ENCODE measurements around the gene BICD2. TPM values are rescaled to one million over a fixed set of nuclear protein-coding genes. Genes with fewer than 3 reads are reported as not detected.
A peak's percentile ranks its signal among the peaks of the same experiment; 100 is the strongest.
"Not testable (repeated sequence)": the region's sequence is repeated elsewhere in the genome, so short reads cannot be mapped to it uniquely, and the experiment has no call there.

BICD2 gene
- total RNA-seq, 1 experiment from 2014 or later, result 25.6 TPM

DNA sequence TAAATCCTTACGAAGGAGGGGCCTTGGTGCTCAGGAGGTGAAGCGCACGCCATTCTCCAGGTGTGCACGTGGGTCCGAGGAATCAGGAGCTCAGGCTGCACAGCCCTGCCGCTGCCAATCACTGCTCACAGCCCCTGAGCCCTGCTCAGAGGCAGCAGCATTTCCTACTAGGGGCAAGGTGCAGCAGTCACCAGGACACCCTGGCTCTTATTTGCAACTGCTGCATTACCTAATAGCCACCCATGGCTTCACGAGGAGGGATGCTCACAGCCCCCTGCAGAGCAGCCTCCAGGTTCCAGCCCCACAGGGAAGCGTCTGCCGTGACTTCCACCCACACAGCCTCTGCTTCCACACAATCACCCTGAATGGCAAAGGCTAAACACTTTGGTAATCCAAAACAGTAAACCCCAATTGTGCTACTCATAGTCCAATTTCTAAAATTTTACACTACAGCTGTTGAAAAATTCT lies 31.7 kb upstream of the BICD2 start:
- H3K79me2 ChIP-seq (ENCODE audit: low read length); H3K9me2 ChIP-seq (replicated peaks; ENCODE audit: insufficient read depth, low read length); H2AFZ ChIP-seq (ENCODE audit: low read length); H3K27me3 ChIP-seq (ENCODE audit: low read length); H3K4me2 ChIP-seq (ENCODE audit: low read depth, low read length, poor library complexity, severe bottlenecking); H3K9ac ChIP-seq (ENCODE audit: low read length); H3K4me3 ChIP-seq (ENCODE audit: low read length); DNase-seq; H3K9me3 ChIP-seq (ENCODE audit: low read length); H3K36me3 ChIP-seq (ENCODE audit: insufficient read depth, low read length); H3K27ac ChIP-seq (ENCODE audit: low read length); H4K20me1 ChIP-seq (ENCODE audit: insufficient read depth, low read depth, low read length): not testable (repeated sequence)
- H3K4me1 ChIP-seq (ENCODE audit: low read length), result peaks cover 17% of the 10 kb centered on the region

DNA sequence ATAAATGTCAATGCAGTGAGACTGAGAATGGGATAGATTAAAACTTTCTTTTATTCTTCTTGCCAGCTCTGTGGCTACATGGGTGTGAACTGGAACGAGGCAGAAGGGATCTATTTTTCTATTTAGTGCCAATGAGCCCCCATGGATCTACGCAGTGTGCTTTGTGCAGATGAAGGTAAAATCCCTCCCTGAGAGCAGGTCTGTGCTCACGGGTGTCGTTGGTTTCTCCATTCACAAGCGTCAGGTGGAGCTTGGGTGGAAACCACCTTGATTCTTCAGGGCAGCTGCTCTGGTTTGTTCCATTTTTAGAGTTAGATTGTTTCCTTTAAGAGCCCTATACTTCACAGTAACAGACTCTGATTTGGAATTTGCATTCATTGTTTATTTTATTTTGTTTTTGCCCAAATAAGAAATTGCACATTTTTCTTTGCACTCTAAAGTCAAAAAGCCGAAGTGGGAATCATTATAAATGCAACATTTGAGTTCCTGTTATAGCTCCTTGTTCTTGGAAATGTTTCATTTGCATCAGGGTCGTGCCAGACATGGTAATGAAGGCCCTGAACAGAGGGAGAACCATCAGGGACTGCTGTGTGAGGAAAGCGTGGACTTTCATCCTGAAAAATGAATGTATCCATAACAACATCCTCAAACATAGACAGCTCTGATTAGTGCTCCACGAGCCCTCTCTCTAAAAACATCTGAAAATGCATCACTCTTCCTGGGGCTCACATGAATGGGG lies 31.1 kb upstream of the BICD2 start:
- H3K4me3 ChIP-seq (ENCODE audit: low read length), result no peak overlapping the region

DNA sequence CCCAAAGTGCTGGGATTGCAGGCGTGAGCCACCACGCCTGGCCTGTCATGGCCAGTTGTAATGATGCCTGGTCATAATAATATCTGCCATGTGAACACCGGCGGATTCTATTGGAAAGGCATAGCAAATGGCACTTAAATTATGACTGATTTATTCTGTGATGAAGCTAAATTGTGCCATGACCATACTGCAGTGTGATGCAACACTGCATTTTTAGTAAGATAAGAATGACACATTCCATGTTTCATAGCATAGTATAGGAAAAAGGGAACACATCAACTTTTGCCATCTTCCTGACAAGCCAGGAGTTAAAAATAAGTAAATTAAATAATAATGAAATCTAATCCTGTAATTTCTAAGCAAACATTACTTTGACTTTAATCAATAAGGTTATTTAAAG lies 30.4 kb upstream of the BICD2 start:
- H3K9ac ChIP-seq (ENCODE audit: low read length), result no peak overlapping the region
- no peaks in the 10 kb centered on the region for H3K9me2 ChIP-seq (replicated peaks; ENCODE audit: insufficient read depth, low read length)
- peaks cover 26% of the 10 kb centered on the region for H3K4me1 ChIP-seq (ENCODE audit: low read length)
- H4K20me1 ChIP-seq (ENCODE audit: insufficient read depth, low read depth, low read length), result no peaks in the 10 kb centered on the region
- DNase-seq, result no peak
- H3K4me3 ChIP-seq (ENCODE audit: low read length), result no peak overlapping the region
- H3K27me3 ChIP-seq (ENCODE audit: low read length), result no peaks in the 10 kb centered on the region
- H3K4me2 ChIP-seq (ENCODE audit: low read depth, low read length, poor library complexity, severe bottlenecking), result no peak overlapping the region
- H3K27ac ChIP-seq (ENCODE audit: low read length), result no peak overlapping the region
- no peaks in the 10 kb centered on the region for H3K79me2 ChIP-seq (ENCODE audit: low read length)
- H2AFZ ChIP-seq (ENCODE audit: low read length), result no peak overlapping the region
- no peaks in the 10 kb centered on the region for H3K36me3 ChIP-seq (ENCODE audit: insufficient read depth, low read length)
- no peaks in the 10 kb centered on the region for H3K9me3 ChIP-seq (ENCODE audit: low read length)

More for the DNA sequence above, 31.1 kb upstream of the BICD2 start:
- no peaks in the 10 kb centered on the region for H4K20me1 ChIP-seq (ENCODE audit: insufficient read depth, low read depth, low read length)
- H3K36me3 ChIP-seq (ENCODE audit: insufficient read depth, low read length), result no peaks in the 10 kb centered on the region
- no peak overlapping the region for H3K9ac ChIP-seq (ENCODE audit: low read length)
- no peak for DNase-seq
- peaks cover 23% of the 10 kb centered on the region for H3K4me1 ChIP-seq (ENCODE audit: low read length)
- H3K9me2 ChIP-seq (replicated peaks; ENCODE audit: insufficient read depth, low read length), result no peaks in the 10 kb centered on the region
- H3K27me3 ChIP-seq (ENCODE audit: low read length), result no peaks in the 10 kb centered on the region
- no peaks in the 10 kb centered on the region for H3K79me2 ChIP-seq (ENCODE audit: low read length)
- H3K27ac ChIP-seq (ENCODE audit: low read length), result no peak overlapping the region
- no peak overlapping the region for H2AFZ ChIP-seq (ENCODE audit: low read length)
- no peaks in the 10 kb centered on the region for H3K9me3 ChIP-seq (ENCODE audit: low read length)
- H3K4me2 ChIP-seq (ENCODE audit: low read depth, low read length, poor library complexity, severe bottlenecking), result no peak overlapping the region

DNA sequence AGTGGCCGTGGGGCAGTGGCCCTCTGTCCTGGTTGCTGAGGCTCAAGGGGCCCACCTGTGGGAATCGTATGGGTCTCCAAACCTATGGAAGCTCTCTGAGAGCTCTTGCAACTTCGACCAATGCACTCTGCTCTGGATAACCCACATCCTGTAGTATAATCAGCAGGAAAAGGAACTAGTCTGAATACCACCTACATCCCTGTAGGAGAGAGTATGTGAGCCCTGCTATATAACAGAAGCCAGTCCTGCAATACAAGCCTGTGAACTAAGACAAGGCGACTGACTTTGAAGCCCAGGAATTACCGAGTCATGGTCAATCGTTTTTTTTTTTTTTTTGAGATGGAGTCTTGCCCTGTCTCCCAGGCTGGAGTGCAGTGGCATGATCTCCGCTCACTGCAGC lies 29.8 kb upstream of the BICD2 start:
- Histone ChIP-seq H3K79me2 (ENCODE audit: low read length) (no peaks in the 10 kb centered on the region), H3K9me3 (ENCODE audit: low read length) (no peaks in the 10 kb centered on the region), H3K36me3 (ENCODE audit: insufficient read depth, low read length) (no peaks in the 10 kb centered on the region), H3K27ac (ENCODE audit: low read length) (no peak overlapping the region), H3K4me1 (ENCODE audit: low read length) (peaks cover 26% of the 10 kb centered on the region), H2AFZ (ENCODE audit: low read length) (no peak overlapping the region), H3K4me3 (ENCODE audit: low read length) (no peak overlapping the region), H3K4me2 (ENCODE audit: low read depth, low read length, poor library complexity, severe bottlenecking) (no peak overlapping the region), H3K9me2 (replicated peaks; ENCODE audit: insufficient read depth, low read length) (no peaks in the 10 kb centered on the region), H3K27me3 (ENCODE audit: low read length) (no peaks in the 10 kb centered on the region), H3K9ac (ENCODE audit: low read length) (no peak overlapping the region), H4K20me1 (ENCODE audit: insufficient read depth, low read depth, low read length) (no peaks in the 10 kb centered on the region)
- DNase-seq, result no peak

DNA sequence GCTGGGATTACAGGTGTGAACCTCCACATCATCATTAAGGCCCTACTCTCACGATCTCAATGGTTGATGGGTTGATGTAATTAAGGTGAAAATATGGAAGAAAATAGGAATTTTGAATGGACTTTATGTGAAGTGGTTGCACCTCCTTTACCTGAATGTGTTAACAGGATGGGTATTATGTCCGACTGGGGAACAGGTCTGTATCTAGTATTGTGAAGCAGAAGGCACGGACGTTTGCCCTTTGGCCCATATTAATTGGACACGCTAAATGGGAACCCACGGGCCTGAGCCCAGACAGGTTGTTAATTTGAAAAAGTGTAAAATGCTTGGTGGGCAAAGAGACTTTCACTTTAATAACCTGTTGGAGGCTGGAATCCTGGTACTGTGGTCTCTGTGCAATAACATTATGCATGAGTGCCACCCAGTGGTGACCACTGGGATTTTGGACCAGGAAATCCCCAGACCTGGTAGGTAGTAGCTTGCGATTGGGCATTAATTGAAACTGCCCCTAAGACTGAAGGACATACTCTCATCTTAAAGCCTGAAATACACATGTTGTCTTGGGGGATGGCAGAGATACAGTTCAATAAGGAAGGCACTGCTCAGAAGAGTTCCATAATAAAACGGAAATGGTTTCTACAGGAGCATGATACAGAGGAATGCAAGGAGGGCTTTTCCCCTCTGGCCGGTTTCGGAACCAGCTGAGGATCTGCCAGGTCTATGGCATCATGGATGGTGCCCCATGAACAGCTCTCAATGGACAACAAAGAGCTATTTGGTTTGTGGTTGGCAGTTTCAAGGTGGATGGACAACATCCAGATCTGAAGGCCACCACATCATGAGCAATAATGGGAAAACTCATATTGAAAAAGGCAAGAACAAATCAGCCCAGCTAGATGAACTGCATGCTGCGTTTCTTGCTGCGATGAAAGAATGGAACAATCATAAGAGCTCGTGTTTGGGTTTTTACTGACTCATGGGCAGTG lies 26.2 kb upstream of the BICD2 start:
- no peak overlapping the region; the same call in 1 of the 2 replicates for H2AFZ ChIP-seq (ENCODE audit: low read length)
- H3K4me2 ChIP-seq (ENCODE audit: low read depth, low read length, poor library complexity, severe bottlenecking), result peak overlapping the region; percentile 42
- H3K36me3 ChIP-seq (ENCODE audit: insufficient read depth, low read length), result no peaks in the 10 kb centered on the region
- H3K9ac ChIP-seq (ENCODE audit: low read length), result peak overlapping the region; percentile 18
- H3K4me1 ChIP-seq (ENCODE audit: low read length), result peaks cover 21% of the 10 kb centered on the region
- DNase-seq, result peak; percentile 91
- peaks cover 10% of the 10 kb centered on the region; the same call in 1 of the 2 replicates for H3K9me3 ChIP-seq (ENCODE audit: low read length)
- H3K27ac ChIP-seq (ENCODE audit: low read length), result no peak overlapping the region
- no peaks in the 10 kb centered on the region for H3K9me2 ChIP-seq (replicated peaks; ENCODE audit: insufficient read depth, low read length)
- peak overlapping the region; percentile 24; the same call in 1 of the 2 replicates for H3K4me3 ChIP-seq (ENCODE audit: low read length)
- no peaks in the 10 kb centered on the region for H3K79me2 ChIP-seq (ENCODE audit: low read length)
- no peaks in the 10 kb centered on the region for H4K20me1 ChIP-seq (ENCODE audit: insufficient read depth, low read depth, low read length)
- no peaks in the 10 kb centered on the region for H3K27me3 ChIP-seq (ENCODE audit: low read length)

DNA sequence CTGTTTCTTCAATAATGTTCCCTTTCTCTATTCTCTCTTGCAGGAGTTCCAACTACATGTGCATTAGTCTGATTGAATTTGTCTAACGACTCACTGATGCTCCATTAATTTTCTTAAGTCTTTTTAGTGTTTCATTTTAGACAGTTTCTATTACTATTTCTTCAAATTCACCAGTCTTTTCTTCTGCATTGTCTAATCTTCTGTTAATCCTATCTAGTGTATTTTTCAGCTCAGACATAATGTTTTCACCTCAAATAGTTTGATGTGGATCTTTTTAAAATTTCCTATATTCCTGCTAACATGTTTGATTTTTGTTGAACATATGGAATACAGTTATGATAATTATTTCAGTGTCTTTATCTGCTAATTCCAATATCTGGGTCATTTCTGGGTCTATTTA lies 21.7 kb upstream of the BICD2 start:
- no peak overlapping the region for H3K4me3 ChIP-seq (ENCODE audit: low read length)
- H3K9me3 ChIP-seq (ENCODE audit: low read length), result peaks cover 11% of the 10 kb centered on the region; the same call in 1 of the 2 replicates
- H3K27me3 ChIP-seq (ENCODE audit: low read length), result no peaks in the 10 kb centered on the region
- H3K27ac ChIP-seq (ENCODE audit: low read length), result no peak overlapping the region
- no peak overlapping the region for H3K4me2 ChIP-seq (ENCODE audit: low read depth, low read length, poor library complexity, severe bottlenecking)
- H3K79me2 ChIP-seq (ENCODE audit: low read length), result no peaks in the 10 kb centered on the region
- peaks cover 8% of the 10 kb centered on the region for H3K4me1 ChIP-seq (ENCODE audit: low read length)
- DNase-seq, result no peak
- no peaks in the 10 kb centered on the region for H3K36me3 ChIP-seq (ENCODE audit: insufficient read depth, low read length)
- no peaks in the 10 kb centered on the region for H3K9me2 ChIP-seq (replicated peaks; ENCODE audit: insufficient read depth, low read length)
- no peaks in the 10 kb centered on the region for H4K20me1 ChIP-seq (ENCODE audit: insufficient read depth, low read depth, low read length)
- no peak overlapping the region for H3K9ac ChIP-seq (ENCODE audit: low read length)
- no peak overlapping the region for H2AFZ ChIP-seq (ENCODE audit: low read length)

DNA sequence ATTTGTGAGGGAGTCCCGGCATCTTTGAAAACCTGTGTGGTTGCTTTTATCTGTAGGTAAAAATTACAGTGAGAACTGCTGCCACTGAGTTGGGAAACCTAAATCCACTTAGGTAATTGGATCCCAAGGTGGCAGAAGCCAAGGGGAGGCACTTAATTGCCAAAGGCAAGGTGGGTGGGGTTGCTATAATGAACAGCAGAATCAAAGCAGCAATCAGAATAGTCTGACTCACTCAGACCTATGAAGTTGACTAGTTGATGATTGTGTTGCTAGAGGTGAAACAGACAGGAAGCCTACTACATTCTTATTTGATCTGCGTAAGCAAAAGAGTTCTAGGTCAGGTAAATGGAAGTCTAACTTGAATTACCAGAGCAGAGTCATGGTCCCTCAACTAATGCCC lies 17.3 kb upstream of the BICD2 start:
- H3K9ac ChIP-seq (ENCODE audit: low read length), result no peak overlapping the region
- no peak overlapping the region for H3K4me2 ChIP-seq (ENCODE audit: low read depth, low read length, poor library complexity, severe bottlenecking)
- H3K36me3 ChIP-seq (ENCODE audit: insufficient read depth, low read length), result no peaks in the 10 kb centered on the region
- H3K4me3 ChIP-seq (ENCODE audit: low read length), result no peak overlapping the region
- DNase-seq, result no peak
- no peaks in the 10 kb centered on the region for H3K9me2 ChIP-seq (replicated peaks; ENCODE audit: insufficient read depth, low read length)
- H3K4me1 ChIP-seq (ENCODE audit: low read length), result no peaks in the 10 kb centered on the region
- H2AFZ ChIP-seq (ENCODE audit: low read length), result no peak overlapping the region
- H3K79me2 ChIP-seq (ENCODE audit: low read length), result no peaks in the 10 kb centered on the region
- peaks cover 14% of the 10 kb centered on the region; the same call in 1 of the 2 replicates for H3K9me3 ChIP-seq (ENCODE audit: low read length)
- H3K27ac ChIP-seq (ENCODE audit: low read length), result no peak overlapping the region
- H3K27me3 ChIP-seq (ENCODE audit: low read length), result 0 out of 2 replicates have a peak, but pooled peaks cover 4% of the 10 kb centered on the region
- no peaks in the 10 kb centered on the region for H4K20me1 ChIP-seq (ENCODE audit: insufficient read depth, low read depth, low read length)

DNA sequence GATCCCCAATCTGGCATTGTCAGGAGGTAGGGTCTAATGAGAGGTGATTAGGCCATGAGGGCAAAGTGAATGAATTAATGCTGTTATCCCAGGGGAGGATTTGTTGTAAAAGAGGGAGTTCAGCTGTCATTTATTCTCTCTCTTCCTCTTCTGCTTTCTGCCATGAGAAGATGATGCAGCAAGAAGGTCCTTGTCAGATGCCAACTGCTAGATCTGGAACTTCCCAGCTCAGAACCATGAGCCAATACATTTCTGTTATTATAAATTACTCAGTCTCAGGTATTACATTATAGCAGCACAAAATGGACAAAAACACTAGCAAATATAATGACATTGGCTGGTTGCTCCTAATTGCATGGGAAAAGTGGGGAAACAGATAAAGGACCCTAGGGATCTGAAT lies 15.6 kb upstream of the BICD2 start:
- H3K4me1 ChIP-seq (ENCODE audit: low read length), result no peaks in the 10 kb centered on the region
- H3K36me3 ChIP-seq (ENCODE audit: insufficient read depth, low read length), result no peaks in the 10 kb centered on the region
- 0 out of 2 replicates have a peak, but pooled peaks cover 3% of the 10 kb centered on the region for H3K9me3 ChIP-seq (ENCODE audit: low read length)
- H4K20me1 ChIP-seq (ENCODE audit: insufficient read depth, low read depth, low read length), result no peaks in the 10 kb centered on the region
- no peak overlapping the region for H3K4me3 ChIP-seq (ENCODE audit: low read length)
- no peak overlapping the region for H2AFZ ChIP-seq (ENCODE audit: low read length)
- no peak overlapping the region for H3K4me2 ChIP-seq (ENCODE audit: low read depth, low read length, poor library complexity, severe bottlenecking)
- H3K9ac ChIP-seq (ENCODE audit: low read length), result no peak overlapping the region
- H3K79me2 ChIP-seq (ENCODE audit: low read length), result no peaks in the 10 kb centered on the region
- H3K27me3 ChIP-seq (ENCODE audit: low read length), result 0 out of 2 replicates have a peak, but pooled peaks cover 4% of the 10 kb centered on the region
- no peaks in the 10 kb centered on the region for H3K9me2 ChIP-seq (replicated peaks; ENCODE audit: insufficient read depth, low read length)
- DNase-seq, result no peak
- no peak overlapping the region for H3K27ac ChIP-seq (ENCODE audit: low read length)
